Measurements from ENCODE around the gene ACAD9.

- TF ChIP-seq CTCF (IDR thresholded peaks at IDR 0.05) (no peak), POLR2AphosphoS5 (IDR thresholded peaks at IDR 0.05; ENCODE audit: insufficient read depth in 1 of 2, low read depth in 1 of 2) (no peak)
Measured at GRCh38 chr3:128922804-128923459, 43.5 kb downstream of the ACAD9 start.
